Stromal cell of bone marrow (primary cell): ENCODE data around the gene CDH22.

ENCODE experiments used
- DNase-seq: peaks from one replicate; pipeline ENCODE4 v3.0.0-alpha.2; 2012; ENCODE audit warnings: low read depth

Gene CDH22

DNA sequence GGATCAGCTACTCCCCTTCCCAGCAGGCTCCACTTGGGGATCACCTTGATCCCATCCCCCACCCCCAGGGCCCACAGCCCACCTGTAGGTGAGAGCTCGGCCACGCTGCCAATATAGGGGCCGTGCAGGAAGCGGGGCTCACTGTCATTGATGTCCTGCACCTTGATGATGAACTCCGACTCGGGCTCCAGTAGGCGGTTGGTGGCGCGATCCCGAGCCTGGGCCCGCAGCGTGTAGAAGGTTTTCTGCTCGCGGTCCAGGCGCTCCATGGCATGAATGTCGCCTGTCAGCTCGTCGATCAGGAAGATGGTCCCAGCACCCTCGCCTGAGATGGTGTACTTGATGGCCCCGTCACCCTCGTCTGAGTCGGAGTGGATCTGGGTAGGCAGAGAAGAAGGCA, 67.4 kb downstream of the CDH22 start:
- DNase-seq, result no peak

DNA sequence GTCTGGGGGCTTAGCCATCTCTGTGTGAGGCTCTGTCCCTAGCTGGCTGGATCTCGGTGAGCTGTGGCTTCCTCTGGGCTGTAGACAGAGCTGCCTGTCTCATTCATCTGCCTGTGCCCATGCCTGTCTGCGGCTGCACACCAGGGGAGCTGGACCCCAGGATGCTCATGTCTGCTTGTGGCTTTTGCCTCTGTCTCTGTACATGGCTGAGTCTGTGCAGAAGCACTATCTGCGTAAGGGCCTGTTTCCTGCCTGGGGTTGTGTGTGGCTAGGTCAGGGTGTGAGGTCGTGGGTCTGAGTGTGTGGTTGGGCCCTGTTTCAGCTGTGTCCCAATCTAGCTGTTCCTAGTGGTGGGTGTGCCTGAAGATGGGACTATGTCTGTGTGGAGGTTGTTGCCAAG, 68.2 kb downstream of the CDH22 start:
- DNase-seq, result no peak

DNA sequence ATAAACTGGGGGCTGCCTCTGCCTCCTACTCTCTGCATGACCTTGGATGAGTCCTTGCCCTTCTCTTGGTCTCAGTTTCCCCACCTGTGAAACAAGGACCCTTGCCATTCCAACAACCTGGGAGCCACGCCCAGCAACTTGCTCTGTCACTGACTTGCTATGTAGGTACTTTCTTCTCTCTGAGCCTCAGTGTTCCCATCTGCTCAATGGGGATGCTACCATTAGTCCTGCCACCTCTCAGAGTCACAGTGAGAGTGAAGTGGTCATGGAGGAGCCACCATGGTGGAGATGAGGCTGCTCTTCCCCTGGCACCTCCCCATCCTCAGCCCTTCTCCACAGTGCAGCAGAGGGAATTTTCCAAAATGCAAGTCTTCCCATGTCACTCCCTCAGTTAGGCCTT, 70.6 kb downstream of the CDH22 start:
- no peak for DNase-seq

DNA sequence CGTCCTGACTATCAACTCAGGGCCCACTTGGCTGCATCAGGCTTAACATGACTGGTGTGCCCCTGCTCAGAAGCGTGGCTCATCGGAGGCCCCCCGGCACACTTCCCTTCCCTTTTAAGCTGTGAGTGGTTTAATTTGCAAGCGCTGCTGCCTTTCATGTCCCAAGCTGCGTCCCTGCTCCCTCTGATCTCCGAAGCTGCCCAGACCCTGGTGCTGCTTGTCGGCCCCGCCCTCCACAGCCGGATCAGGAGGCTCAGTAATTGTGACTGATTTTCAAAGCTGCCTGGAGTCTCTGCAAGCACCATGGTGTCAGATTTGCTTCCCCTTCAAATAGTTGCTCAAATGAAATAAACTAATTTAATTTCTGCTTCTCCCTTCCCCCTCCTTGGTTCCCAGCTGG, 71.1 kb downstream of the CDH22 start:
- DNase-seq, result no peak

DNA sequence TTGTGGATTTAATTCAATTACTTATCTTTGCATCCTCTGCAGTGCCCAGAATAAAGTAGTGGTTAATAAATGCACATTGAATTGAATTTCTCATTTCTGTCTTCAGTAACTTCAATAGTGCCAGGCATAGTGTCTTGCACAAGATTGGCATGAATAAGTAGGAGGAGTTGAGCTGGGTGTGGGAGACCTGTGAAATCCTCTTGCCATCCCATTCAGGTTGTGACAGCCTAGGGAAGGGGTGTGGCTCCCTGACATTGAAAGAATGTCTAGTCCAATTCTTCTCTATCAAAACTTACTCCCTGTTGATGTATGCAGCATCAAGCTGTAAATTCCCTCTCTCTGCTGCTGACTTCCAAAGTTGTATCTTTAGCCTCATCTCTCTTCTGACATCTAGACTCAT, 73.2 kb downstream of the CDH22 start:
- DNase-seq, result no peak

DNA sequence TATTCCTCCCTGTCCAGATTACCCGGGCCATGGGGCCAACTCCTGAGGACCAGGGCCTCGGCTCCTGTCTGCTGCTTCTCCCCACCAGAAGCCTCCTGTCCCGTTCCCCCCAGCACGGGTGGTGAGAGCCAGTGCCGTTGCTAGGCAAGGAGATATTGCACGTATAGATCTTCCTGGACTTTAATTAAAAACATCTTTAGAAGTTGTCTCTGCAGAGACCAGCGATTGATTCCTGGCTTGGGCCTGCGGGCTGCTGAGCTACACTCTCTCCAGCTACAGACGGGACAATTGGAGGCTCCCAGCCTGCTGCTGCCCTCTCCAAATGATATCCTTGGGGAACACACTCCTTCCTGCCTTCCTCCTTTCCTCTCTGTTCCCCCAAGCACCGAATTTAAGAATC, 74.6 kb downstream of the CDH22 start:
- no peak for DNase-seq

DNA sequence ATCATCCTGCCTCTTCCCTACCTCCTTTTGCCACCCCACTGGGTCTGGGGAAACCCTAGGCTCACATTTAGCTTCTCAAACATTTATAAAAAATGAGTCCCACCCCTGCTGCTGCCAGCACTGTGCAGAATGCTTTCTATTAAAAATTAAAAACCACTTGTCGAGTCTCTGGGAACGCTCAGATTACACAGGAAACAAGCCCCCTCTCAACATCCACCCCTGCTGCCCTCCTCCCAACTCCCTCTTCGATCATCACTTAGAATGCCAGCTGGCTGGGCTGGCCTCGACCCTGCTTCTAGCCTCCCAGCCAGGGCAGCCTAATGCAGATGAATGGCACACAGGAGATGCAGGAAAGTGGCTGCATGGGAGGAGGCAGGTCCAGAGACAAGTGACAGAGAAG, 75.8 kb downstream of the CDH22 start:
- no peak for DNase-seq

DNA sequence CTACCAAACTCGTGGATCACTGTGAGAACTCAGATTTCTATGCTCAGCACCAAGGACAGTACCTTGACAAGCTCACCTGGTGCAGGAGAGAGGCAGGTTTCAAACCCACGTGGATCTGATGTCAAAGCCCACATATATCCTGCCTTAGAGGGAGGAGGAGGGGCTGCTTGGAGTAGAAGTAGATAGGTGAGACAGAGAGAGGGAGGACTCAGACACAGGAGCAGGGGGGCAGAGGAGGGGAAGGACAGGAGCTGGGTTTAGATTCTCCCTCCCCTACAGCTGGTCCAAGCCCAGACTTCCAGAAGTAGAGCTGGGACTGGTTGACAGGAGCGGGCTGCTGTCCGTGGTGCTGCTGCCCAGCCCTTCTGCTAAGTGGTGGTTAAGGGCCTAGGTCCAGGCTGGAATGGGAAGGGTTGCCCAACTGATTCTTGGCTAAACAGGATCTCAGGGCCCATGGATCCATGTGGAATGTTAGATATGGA, 77.5 kb downstream of the CDH22 start:
- no peak for DNase-seq

DNA sequence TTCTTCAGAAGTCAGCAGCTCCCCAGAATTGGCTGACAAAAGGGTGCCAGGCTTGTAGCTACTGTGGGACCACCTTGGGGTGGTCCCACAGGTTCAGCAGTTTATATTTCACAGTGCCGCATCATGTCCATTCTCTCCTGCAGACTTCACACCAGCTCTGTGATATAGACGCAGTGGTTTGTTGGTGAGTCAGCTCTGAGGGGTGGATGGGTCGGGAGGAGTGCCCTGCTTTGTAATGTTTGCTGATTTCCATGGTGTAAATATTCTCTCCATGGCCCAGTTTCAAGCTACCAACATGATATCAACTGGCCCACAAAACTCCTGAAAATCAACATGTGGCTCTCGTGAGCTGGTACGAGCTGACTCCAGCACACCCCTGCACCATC, 78.2 kb downstream of the CDH22 start:
- no peak for DNase-seq

DNA sequence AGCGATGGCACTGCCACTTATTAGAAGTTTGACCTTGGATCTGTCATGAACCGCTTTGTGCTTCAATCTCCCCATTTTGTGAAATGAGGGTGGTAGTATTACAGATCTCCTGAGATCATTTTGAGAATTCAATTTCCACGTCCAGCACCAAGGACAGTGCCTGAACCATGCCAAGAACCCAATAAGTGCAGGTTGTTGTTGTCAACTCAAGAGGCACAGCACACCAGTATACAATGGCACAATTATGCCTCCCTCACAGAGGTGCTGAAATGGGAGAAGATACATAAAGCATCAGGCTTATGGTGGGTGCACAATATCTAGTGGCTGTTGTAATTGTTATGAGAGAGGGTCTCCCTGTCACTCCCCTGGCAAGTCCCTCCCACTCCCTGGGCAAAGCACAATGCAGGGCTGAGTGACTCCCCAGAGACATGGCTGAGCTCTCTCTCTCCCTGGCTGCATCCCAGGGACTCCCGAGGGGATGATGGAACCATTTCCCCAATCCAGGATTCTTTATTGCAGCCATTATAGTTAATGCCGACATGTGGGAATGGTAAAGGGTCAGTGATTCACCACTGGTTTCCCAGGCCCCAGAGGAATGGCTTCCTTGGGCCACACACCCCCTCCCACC, 78.7 kb downstream of the CDH22 start:
- no peak for DNase-seq

DNA sequence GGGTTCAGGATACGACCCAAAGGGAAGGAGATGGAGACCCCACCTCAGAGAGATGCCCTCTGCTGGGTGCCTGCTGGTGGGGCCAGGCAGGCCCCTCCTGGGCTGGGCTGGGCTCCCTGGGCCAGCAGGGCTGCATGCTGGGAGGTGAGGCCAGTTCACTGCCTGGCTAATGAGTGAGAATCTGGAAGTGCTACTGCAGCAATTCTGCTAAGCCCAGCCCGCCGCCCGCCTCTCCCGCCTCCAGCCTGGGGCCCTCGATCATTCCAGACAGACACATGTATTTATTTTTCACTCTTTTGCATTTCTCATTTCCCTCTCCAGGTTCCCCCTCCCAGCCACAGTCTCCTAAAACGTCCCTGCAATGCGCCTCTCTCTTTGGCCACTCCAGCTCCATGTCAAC, 79.6 kb downstream of the CDH22 start:
- no peak for DNase-seq

DNA sequence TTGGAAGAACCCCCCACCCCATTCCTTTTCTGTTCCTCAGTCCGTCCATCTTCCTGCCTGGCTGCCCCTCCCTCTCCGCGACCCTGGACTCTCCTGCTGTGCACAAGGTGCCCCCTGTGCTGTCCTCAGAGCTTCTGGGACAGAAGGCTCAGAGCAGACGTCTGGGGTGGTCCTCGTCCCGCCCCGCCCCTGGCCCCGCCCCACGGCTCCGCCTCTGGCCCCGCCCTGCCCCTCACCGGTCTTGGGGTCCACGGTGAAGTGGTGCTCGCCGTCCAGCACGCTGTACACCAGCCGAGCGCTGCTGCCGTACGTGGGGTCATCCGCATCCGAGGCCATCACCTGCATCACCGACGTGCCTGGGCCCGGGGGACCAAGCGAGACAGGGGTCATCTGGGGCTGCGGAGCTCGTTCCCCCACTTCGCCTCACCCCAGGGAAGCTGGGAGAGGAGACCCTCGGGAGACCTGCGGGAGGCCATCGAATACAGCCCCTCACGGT, 81.0 kb downstream of the CDH22 start:
- DNase-seq, result no peak

DNA sequence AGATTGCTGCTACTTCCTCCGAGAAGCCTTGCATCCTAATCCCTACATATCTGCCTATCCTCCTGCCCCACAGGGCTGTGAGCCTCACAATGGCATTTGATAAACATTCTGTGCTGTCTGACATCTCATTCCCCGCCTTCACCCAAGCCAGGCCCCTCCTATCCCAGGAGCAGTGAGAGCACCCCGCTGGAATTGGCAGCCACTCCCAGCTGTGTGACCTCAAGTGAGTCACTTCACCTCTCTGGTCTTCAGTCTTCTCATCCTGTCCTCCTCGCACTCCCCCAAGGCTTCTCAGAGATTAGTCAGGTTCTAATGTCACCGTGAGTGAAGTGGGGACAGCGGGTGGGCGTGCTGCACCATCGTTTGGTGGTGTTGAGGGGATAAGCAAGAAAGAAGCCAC, 81.7 kb downstream of the CDH22 start:
- DNase-seq, result no peak

DNA sequence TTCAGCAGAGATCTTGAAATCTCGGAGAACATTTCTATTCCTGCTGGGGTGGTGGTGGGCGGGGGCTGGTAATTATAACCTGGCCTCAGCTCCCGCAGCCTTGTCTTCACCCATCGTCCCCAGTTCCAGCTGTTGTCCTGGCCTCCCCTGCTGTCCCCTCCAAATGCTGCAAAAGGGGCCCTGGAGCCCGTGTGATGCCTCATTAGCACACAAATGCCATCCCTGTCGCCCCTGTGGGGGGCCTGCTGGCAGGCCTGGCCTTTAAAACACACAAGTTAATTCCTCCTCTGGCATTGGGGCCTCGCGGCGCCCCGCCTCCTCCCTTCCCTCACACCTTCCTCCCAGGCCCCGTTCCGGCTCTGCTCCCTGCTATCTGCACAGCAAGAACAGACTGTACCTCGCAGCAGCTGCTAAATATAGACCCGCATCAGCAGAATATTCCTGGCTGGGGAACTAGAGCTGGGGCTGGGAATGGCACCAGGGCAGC, 85.7 kb downstream of the CDH22 start:
- no peak for DNase-seq

DNA sequence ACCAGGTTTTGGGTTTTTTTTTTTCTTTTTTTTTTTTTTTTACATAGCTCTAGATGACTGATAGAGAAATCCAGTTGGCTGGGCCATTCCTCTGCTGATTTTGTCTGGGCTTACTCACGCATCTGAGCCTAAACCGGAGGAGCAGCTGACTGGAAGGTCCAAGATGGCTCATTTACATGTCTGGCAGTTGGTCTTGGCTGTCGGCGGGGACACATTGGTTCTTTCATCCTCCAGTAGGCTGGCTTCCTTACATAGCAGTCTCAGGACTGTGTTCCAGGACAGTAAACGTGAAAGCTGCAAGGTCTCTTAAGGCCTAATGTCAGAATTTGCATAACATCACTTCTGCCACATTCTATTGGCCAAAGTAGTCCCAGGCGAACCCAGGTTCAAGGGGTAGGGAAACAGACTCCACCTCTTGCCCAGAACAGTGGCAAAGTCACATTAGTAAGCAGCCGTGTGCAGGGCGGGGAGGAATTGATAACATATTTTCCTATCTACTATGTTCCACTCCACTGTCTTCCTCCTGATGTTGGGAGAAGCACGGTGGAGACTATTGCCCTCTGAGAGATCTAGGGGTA, 87.0 kb downstream of the CDH22 start:
- no peak for DNase-seq

DNA sequence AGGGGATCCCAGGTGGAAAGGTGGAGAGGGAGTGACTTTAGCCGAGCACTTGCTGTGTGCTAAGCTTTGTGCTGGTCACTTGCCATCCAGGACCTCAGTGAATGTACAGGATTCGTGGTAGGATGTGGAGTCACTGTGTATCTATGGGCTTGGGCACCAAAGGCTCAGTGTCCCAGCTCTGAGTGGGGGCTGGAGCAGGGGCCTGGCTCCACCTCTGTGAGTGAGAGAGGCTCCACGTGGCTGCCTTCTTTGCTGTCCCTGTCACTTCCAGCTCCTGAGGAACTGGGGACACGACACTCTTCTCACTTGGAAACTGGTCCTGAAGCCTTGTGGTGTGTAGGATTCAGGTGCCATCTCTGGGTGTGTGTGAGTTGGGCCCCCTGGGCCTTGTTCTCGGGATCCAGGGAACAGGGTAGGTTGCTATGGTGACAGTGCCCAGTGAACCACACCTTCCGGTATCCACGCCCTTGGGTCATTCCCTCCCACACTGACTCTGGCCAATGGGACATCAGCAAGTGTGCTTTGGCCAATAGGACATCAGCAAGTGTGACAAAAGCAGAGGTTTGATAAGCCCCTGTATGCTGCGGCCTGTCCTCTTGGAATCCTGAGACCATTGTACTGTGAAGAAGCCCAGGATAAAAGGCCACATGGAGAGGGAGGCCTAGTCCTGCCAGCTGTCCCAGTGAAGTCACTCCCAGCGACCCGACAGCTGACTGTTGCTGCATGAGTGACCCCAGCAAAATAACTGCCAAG, 87.7 kb downstream of the CDH22 start:
- DNase-seq, result no peak

DNA sequence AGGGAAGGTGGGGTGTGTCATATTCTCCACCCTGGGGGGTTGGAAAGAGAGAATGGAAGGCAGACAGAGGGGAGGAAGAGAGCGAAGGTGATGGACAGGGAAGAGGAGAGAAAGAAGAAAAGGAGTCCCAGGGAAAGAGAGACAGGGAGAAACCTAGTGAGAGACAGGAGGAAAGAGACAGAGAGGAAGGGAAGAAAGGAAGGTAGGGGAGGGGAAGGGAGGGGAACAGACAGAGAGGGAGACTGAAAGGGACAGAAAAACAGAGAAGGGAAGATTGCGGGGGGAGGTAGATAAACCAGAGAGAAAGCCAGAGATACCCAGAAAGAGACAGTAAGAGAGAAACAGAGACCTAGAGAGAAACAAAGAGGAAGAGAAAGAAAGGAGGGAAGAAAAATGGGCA, 88.4 kb downstream of the CDH22 start:
- DNase-seq, result no peak

DNA sequence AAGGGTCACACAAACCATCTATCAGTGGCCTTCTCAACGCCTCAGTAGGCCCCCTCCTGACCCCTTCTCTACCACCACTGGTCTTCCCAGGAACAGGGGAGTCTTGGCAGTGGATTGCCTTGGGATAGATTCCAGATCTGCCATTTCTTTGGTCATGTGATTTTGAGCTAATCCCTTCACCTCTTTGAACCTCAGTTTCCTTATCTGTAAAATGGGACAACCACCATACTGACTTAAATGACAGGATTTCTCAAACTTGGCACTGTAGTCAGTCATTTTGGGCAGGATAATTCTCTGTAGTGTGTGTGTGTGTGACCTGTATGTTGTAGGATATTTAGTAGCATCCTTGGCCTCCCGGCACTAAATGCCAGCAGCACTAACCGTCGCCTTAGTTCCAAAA, 89.1 kb downstream of the CDH22 start:
- no peak for DNase-seq

DNA sequence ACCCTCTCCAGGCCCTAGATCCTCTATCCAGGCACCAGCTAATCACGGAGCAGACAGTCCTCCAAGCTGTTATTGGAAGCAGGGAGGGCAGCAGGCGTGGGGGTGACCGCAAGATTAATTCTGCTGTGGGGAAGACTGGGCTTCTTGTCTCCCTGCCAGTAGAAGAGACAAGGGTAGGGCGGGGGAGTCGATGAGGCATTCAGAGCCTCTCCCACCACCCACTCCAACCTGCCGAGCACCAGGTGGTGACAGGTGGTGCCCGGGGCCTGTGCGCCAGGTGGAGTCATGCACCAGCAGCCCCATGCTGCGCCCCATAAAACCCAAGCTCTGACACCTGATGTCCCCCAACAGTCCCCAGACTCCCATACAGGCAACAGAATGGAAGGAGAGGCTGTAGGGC, 89.6 kb downstream of the CDH22 start:
- no peak for DNase-seq

DNA sequence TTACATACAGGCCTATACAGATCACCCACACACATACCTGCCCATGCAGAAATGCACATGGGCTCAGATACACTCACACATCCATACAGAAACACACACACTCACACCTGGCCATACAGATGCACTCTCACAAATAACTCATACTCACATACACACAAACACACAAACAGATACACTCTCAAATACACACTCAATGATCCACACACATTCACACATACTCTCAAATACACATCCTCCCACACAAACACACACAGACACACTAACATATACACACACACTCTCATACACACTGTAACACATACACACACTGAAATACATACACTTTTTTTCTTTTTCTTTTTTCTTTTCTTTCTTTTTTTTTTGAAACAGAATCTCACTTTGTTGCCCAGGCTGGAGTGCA, 90.7 kb downstream of the CDH22 start:
- DNase-seq, result no peak

DNA sequence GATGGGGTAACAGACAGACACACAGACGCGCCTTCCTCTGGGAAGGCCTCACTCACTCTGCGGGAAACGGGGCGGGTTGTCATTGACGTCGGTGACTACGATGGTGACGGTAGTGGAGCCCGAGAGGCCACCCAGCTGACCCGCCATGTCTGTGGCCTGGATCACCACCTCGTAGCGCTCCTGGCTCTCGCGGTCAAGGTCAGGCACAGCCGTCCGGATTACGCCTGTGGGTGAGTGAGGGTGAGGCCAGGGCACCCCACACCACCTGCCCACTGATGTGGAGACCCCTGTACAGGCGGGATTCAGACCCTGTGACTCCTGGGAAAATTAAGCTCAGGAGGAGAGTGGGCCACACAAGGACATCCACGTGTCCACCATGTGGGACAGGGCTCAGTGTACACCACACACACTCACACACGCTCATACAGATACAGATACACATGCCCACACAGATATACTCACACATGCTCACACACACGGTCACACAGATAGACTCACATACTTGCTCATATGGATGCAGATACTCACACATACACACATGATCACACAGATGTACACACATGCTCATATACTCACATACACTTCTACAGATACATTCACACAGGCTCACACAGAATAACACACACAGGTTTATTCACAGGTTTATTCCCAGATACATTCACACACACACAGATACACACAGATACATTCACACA, 91.4 kb downstream of the CDH22 start:
- DNase-seq, result no peak

DNA sequence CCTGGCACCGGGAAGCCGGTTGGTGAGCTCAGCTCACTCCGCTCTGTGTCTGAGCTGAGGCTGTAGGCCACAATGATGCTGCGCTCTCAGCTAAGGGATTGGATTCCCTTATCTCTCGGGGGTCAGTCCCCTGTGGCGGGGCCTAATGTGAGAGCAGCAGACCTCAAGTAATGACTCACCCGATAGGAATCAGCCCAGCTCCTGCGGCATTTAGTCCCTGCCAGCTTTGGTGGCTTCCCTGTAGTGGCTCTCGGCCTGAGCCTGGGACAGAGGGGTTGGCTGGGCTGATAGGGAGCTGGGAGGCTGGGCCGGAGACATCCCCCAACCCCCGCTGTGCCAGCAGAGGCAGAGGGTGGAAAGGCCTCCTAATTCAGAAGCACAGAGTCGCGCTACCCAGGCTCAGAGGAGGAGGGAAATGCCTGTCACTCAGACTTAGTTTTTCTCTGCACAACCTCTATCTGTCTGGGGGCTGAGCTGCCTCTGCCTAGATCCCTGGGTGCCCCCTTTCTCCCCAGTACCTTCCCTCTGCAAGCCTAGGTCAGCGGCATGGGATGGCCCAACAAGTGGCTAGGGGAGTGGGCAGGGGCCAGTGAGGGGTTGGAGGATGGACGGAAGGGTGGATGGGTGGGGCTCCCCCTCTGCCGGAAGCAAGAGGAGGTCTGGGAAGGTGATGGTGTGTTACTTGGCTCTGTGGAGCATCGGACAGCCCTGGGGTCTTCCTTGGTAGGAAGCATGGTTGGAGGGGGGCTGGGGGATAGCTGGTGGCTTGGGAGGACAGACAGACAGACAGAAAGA, 92.2 kb downstream of the CDH22 start:
- no peak for DNase-seq
